ENCODE data around the gene YPEL2. TPM values are rescaled to one million over a fixed set of nuclear protein-coding genes. Genes with fewer than 3 reads are reported as not detected.
A peak's percentile ranks its signal among the peaks of the same experiment; 100 is the strongest.

Gene YPEL2
- polyA plus RNA-seq, 1 experiment = 9.2 TPM

DNA sequence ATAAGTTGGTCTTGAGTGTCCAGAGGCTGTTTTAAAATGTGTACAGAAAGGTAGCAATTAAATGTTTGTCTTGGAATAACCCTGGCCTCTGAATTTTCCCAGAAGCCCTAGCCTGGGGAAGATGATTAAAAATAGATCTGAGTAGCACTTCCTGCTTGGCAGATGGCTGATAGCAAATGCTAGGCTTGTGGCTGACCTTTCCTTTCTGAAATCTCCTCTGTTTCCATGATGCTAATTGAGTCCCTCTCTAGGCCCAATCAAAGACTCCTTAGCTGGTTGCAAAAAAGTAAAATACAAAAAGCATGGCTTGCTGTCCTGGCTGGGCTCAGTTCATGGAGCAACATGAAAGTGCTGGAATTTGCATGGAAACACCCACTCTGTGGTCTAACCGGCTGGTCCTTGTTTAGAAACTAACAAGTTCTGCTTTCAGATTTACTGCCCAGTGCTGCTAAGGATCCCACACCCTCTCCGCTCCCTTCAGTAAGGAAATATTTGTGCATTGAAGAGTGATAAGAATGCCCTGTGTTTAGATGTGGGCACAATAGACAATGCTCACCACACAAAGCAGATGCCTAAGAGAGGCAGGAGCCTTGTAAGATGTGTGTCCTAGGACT, 40.8 kb downstream of the YPEL2 start:
- H3K27me3 ChIP-seq (ENCODE audit: control insufficient read depth, insufficient read depth, low read length) = no peaks in the 10 kb centered on the region
- DNase-seq (ENCODE audit: low read depth) = peak; percentile 65
- CTCF ChIA-PET = interaction anchor here (0.9 kb wide), 1 partner anchor 43 kb away, joined by 3 read pairs; no protein-coding TSS in a partner anchor
- TF ChIP-seq, protein P1, sequence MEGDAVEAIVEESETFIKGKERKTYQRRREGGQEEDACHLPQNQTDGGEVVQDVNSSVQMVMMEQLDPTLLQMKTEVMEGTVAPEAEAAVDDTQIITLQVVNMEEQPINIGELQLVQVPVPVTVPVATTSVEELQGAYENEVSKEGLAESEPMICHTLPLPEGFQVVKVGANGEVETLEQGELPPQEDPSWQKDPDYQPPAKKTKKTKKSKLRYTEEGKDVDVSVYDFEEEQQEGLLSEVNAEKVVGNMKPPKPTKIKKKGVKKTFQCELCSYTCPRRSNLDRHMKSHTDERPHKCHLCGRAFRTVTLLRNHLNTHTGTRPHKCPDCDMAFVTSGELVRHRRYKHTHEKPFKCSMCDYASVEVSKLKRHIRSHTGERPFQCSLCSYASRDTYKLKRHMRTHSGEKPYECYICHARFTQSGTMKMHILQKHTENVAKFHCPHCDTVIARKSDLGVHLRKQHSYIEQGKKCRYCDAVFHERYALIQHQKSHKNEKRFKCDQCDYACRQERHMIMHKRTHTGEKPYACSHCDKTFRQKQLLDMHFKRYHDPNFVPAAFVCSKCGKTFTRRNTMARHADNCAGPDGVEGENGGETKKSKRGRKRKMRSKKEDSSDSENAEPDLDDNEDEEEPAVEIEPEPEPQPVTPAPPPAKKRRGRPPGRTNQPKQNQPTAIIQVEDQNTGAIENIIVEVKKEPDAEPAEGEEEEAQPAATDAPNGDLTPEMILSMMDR (IDR thresholded peaks at IDR 0.05; ENCODE audit: insufficient read depth, low read depth, low read length) = no peak
- POLR2A ChIA-PET = no interaction called here
- no peak overlapping the region for H3K4me3 ChIP-seq (ENCODE audit: low read depth, low read length)
- H3K36me3 ChIP-seq (ENCODE audit: control insufficient read depth, insufficient read depth, low read length) = 0 out of 2 replicates have a peak, but pooled peaks cover 1% of the 10 kb centered on the region

DNA sequence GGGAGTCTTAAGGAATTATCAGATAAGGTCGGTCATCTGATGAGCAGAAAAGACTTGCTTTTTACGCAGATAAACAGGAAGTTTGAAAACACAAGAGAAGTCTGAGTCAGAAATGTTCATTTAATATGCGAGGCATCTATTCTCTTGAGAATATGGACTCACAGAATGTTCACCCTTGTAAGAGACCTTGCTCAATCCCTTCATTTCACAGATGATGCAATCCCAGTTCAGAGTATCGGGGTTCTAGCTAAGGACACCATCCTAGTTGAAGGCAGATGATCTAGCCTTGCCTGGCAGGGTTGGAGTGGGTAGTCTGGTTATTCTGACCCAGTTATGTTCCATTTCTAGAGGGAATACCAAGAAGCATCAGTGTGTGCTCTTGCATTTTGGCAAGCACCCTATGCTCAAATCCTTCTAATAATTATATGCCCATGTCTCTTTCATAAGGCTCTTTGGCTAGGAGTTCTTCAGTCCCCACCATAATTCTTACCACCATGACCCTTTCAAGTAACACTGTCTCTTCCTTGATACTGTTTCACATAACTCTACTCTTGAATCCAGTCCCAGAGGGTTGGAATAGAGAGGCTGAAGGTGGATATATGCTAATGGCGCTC, 42.5 kb downstream of the YPEL2 start:
- peak; percentile 57 for DNase-seq (ENCODE audit: low read depth)
- ChIA-PET POLR2A (no interaction called here), CTCF (interaction anchor here (1.4 kb wide), 1 partner anchor 66 kb away, joined by 3 read pairs; no protein-coding TSS in a partner anchor)
- 0 out of 2 replicates have a peak, but pooled peaks cover 1% of the 10 kb centered on the region for H3K36me3 ChIP-seq (ENCODE audit: control insufficient read depth, insufficient read depth, low read length)
- no peak overlapping the region for H3K4me3 ChIP-seq (ENCODE audit: low read depth, low read length)
- no peaks in the 10 kb centered on the region for H3K27me3 ChIP-seq (ENCODE audit: control insufficient read depth, insufficient read depth, low read length)
- TF ChIP-seq, protein P1 (IDR thresholded peaks at IDR 0.05; ENCODE audit: insufficient read depth, low read depth, low read length) = no peak

DNA sequence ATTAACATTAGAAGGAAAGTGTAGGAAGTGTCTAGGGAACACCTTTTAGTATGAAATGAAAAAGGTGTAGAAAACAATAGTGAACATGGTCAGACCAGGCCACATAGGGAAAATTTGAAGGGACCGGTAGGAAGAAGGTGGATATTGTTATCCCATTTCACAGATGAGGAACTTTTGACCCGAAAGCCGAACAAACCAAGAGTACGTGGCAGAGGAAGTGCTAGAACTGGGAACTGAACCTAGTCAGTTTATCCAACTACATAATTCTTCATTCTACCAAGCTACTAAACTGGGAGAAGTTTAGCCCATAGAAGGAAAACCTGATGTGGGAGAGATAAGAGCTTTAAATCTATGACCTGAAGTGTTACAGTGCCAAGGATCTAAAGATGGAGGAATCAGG, 43.2 kb downstream of the YPEL2 start:
- Histone ChIP-seq H3K27me3 (ENCODE audit: control insufficient read depth, insufficient read depth, low read length) (no peaks in the 10 kb centered on the region), H3K4me3 (ENCODE audit: low read depth, low read length) (no peak overlapping the region), H3K36me3 (ENCODE audit: control insufficient read depth, insufficient read depth, low read length) (0 out of 2 replicates have a peak, but pooled peaks cover 1% of the 10 kb centered on the region)
- ChIA-PET POLR2A (no interaction called here), CTCF (interaction anchor here (1.4 to 1.8 kb wide), 2 partner anchors 11 to 66 kb away, joined by 3 to 7 read pairs; no protein-coding TSS in a partner anchor)
- TF ChIP-seq, protein P1 (IDR thresholded peaks at IDR 0.05; ENCODE audit: insufficient read depth, low read depth, low read length) = no peak
- no peak for DNase-seq (ENCODE audit: low read depth)

GRCh38 chr17:59375857-59376256, 44.4 kb downstream of the YPEL2 start:
- Histone ChIP-seq H3K36me3 (ENCODE audit: control insufficient read depth, insufficient read depth, low read length) (0 out of 2 replicates have a peak, but pooled peaks cover 1% of the 10 kb centered on the region), H3K4me3 (ENCODE audit: low read depth, low read length) (no peak overlapping the region), H3K27me3 (ENCODE audit: control insufficient read depth, insufficient read depth, low read length) (no peaks in the 10 kb centered on the region)
- POLR2A ChIA-PET = no interaction called here
- no peak for DNase-seq (ENCODE audit: low read depth)
- CTCF ChIA-PET = interaction anchor here (1.8 kb wide), 1 partner anchor 9 kb away, joined by 7 read pairs; no protein-coding TSS in a partner anchor
- TF ChIP-seq, protein P1 (IDR thresholded peaks at IDR 0.05; ENCODE audit: insufficient read depth, low read depth, low read length) = no peak

- ChIA-PET CTCF (no interaction called here), POLR2A (no interaction called here)
- TF ChIP-seq, protein P1 (IDR thresholded peaks at IDR 0.05; ENCODE audit: insufficient read depth, low read depth, low read length) = no peak
- no peak for DNase-seq (ENCODE audit: low read depth)
- Histone ChIP-seq H3K27me3 (ENCODE audit: control insufficient read depth, insufficient read depth, low read length) (no peaks in the 10 kb centered on the region), H3K4me3 (ENCODE audit: low read depth, low read length) (no peak overlapping the region), H3K36me3 (ENCODE audit: control insufficient read depth, insufficient read depth, low read length) (0 out of 2 replicates have a peak, but pooled peaks cover 1% of the 10 kb centered on the region)
These were observed 45.1 kb downstream of the YPEL2 start for GRCh38 chr17:59376506-59376905.

Measured in BJ (cell line).